ENCODE results near the gene DENND6B.

The DENND6B gene

DNA sequence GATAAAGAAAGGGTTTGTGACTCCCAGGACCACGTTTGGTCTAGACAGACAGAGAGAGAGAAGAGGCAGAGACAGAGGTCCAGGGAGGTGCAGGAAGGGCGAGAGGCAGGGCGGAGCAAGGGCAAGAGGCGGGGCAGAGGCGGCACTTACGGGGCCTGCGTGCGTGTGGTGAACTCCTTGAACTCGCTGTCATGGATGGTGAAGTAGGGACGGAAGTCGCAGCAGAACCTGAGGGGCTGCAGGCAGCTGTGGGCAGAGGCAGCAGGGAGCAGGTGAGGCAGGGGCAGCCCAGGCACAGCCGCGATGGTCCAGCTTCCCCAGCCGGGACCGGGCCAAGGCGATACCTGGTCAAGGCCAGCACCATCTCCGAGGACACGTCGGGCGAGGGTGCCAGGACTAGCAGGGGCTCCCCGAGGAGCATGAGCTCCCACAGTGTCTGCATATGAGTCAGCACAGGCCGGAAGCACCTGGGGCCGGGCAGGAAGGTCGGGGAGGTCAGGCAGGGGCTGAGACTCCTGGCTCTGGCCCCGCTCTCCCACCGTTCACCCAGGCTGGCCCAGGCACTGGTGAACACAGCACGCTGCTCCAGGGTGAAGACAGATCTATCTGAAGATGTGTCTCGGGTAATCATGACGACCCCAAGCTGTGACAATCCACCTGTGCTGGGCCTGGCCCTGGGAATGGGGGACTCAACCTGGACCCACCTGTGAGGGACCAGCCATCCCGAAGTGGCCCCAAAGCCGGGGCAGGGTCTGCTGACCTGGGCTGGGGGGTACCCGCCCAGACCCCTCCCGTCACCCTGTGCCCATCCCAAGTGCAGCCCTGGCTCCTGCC is 12.1 kb downstream of the DENND6B start:
- DNase-seq = peak; percentile 69

DNA sequence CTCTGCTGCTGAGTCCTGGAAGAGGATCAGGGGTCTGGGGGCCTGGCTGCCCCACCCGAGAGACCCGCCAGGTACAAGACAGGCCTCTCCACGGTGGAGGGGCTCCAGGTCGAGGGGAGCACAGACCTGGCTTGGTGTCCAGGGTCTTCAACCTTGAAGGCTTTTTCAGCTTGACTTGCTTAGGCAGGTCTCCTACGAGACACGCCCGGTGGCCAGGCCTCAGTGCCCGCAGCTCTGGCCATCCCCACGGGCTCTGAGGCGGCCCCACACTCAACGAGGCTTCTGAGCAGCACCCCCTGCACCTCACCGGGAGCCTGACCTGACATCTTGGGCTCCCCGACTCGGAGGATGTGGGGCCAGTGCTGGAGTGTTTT is 12.7 kb downstream of the DENND6B start:
- no peak for DNase-seq

DNA sequence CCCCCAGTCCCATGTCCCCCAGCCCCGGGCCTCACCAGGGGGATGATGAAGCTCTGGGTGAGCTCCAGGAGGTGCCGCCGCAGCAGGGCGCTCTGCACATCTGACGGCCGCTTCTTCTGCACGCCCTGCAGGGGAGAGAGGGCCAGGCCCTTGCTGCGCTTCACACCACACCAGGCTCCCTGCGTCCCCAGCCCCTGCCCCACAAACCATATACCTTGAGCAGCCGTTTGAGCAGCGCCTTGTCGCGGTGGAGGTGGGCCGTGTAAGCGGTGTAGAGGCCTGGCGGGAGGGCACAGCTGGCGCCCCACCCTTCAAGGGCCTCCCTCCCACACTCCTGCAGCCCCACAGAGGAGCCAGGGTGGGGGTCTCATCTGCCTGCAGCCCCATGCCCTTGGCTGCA is 13.2 kb downstream of the DENND6B start:
- no peak for DNase-seq

DNA sequence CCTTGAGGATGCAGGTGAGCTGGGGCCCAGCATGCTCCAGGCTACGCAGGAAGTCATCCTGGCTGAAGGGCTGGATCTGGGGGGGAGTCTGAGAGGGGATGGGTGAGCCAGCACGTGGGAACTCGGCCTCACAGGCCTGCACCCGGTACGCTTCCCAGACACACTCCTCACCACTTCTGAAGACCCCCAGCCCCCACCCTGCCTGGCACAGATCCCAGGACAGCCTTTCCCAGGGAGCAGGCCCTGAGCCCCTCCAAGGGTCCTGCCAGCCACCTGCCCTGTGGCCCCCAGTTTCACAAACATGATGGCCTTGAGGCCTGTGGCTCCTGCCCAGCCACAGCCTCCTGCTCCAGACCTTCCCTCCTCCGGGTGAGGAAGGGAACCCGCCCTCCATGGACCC is 13.8 kb downstream of the DENND6B start:
- no peak for DNase-seq

DNA sequence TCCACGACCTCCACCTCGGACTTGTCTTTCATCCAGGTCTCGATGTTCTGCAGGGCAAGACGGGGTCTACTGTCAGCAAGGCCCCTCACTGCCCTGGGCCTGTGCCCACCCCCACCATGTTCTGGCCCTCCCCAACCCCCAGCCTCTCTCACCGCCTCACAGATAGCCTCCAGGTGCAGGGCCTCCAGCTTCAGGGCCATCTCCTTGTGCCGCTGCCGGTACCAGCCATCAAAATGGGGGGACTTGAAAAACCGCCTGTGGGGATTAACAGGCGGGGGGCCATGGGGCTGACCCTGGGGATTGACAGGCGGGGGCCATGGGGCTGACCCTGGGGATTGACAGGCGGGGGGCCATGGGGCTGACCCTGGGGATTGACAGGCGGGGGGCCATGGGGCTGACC is 14.4 kb downstream of the DENND6B start:
- no peak for DNase-seq

DNA sequence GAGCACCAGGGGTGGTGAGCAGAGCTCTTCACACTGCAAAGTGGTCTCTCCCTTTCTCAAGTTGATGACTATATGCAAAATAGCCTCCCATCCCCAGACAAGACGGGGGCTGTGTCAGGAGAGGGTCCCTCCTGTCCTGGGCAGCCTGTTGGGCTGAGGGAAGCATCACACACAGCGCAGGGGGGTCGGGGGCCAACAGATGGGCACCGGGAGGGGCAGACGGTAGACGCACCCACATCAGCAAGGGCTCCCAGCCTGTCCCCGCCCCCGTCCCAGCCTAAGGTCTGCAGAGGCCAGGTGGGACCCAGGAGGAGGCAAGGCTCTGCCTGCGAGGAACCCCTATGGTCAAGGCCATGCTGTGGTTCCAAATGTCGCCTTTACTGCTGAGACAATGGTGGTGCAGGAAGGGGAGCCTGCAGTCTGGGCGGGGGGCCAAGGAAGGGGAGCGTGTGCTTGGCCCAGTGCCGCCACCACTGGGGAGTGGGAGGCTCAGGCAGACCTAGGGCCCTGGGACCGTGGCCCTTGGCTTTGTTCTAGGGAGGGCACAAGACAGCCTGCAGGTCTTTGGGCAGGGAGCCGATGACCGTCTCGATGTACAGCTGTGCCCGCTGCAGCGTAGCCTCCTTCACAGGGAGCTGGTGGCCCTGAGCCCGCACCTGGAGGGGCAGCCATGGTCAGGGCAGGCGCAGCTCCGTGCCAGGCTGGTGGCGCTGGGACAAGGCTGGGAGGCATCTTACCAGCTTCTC is 15.0 kb downstream of the DENND6B start:
- DNase-seq = no peak

DNA sequence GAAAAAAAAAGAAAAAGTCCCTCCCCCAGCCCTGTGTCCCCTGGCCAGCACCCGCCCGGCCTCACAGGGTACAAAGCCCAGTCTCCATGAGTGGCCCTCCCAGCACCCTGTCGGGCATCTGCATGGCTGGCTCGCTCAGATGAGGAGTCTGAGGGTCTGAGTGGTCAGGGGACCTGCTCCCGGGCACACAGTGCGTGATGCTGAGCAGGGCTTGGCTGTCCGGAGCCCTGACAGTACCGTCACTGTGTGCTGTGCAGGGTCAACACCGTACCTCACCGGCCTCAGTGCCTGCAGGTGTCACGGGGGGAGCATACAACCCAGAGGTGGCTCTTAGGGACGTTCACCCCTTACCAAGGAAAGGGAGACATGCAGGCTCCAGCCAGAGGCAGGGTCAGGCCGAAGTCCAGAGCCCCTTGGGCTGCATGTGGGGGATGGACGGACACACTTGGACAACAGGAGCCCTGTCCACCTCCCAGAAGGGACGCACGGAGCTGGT is 15.8 kb downstream of the DENND6B start:
- DNase-seq = no peak

DNA sequence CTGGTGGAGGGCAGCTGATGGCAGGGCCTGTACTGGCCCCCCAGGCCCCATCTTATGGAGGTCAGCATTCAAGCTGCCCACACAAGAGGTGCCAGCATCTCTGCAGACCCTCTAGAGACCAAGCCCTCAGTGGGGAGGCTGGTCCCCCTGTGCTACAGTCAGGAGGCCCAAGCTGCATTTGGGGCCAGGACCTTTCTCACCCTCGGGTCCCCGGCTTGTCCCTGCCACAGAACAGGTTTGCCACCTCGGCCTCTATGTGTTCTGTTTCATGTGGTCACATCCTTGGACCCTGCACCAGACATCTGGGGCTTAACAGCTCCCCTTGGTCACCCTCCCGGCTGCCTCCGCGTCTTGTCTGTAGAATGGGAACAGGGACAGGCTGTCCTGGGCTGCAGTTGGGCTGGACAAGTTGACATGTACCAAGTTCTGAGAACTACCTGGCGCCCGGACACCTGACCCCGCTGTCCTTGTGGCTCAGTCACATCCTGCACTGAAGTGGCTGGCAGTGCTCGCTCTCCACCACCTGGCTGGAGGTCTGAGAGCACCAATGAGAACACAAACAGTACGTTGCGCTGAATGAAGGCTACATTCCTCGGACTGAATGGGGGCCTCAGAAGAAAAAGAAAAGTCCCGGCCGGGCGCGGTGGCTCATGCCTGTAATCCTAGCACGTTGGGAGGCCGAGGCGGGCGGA is 16.6 kb downstream of the DENND6B start:
- DNase-seq = no peak

DNA sequence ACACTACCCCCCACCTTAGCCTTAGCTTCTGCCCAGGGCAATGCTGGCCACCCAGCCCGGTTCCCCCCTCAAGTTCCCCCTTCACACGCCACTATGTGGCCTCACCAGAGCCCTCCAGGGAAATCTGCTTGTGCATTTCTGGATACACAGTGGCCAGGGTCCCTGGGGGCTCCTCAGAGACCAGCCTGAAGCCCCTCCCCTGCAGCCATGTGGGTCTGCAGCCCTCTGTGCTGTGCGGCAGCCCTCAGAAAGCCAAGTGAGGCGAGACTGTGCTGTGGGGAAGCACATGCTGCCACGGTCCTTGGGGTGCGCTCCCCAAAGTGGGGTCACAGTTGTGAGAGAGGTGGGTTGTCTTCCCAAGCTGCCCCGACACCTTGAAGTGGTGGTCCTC is 17.2 kb downstream of the DENND6B start:
- no peak for DNase-seq

DNA sequence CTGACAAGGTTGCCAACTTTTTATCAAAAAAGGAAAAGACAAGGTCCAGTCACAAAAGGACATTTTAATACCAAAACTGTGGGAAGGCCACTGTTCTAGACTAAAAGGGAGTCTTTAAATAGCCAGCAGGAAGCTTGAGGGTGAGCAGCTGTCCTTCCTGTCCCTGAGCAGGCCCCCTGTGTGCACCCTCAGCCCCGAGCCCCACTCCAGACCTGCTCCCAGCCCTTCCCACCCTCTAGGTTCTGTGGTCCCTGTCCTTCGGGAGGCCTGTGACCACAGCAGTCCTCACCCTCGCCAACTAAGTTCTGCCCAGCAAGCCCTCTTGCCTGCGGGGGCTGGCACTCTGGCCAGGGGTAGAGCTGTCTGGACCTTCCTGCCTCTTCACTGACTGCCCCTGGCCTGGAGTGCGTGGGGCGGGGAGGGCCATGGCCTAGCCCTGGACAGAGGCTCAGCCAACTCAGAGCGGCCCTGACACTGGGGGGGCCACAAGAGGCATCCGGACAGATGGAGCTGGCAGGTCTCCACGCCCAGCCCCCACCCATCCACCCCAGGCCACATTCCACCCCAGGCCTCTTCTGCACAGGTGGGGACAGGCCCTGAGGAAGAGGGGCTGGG is 17.7 kb downstream of the DENND6B start:
- DNase-seq = peak; percentile 44

DNA sequence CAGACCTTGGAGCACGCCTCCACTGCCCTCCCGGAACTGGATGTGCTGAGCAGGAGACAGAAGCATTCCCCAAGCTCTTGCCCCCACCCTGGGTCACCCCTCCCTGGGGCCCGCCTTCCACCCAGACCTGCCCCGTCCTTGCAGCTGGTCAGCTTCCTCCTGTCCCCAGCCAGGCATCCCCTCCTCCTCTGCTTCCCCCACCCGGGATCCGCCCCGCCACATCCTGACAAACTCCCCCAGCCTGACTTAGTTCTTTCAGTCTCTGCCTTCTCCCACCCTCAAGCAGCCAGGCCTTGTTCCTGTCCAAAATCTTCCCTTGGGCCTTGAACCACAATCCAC is 18.2 kb downstream of the DENND6B start:
- DNase-seq = peak; percentile 76

DNA sequence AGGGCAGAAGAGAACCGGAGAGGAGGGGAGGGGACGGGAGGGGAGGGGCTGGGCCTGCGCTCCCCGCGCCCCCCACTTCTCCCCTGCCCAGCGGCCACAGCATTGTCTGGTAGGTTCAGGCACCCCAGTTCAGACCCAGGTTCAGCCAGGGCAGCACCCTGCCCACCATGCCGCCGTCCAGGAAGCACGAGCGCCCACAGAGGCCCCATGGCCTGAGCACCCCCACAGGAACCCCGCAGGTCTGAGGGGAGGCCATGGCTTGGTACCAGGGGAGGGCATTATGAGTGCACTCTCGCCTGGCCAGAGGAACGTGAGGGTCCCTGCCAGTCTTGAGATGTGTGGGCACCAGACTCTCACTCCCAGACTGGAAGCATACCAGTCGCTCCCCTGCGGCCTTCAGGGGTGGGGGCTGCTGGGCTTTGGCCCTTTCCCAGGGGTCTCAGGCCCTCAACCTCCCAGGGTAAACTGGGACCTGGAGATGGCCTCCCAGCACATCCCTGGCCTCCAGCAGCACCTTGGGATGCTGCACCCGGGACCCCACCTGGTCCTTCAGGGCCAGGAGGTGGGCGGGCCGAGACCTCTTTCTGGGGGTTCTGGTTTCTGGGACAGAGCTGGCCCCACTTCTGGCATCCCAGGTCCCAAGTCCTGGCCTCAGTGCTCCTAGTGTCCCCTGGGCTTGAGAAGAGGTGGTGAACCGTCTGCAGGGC is 18.8 kb downstream of the DENND6B start:
- no peak for DNase-seq

DNA sequence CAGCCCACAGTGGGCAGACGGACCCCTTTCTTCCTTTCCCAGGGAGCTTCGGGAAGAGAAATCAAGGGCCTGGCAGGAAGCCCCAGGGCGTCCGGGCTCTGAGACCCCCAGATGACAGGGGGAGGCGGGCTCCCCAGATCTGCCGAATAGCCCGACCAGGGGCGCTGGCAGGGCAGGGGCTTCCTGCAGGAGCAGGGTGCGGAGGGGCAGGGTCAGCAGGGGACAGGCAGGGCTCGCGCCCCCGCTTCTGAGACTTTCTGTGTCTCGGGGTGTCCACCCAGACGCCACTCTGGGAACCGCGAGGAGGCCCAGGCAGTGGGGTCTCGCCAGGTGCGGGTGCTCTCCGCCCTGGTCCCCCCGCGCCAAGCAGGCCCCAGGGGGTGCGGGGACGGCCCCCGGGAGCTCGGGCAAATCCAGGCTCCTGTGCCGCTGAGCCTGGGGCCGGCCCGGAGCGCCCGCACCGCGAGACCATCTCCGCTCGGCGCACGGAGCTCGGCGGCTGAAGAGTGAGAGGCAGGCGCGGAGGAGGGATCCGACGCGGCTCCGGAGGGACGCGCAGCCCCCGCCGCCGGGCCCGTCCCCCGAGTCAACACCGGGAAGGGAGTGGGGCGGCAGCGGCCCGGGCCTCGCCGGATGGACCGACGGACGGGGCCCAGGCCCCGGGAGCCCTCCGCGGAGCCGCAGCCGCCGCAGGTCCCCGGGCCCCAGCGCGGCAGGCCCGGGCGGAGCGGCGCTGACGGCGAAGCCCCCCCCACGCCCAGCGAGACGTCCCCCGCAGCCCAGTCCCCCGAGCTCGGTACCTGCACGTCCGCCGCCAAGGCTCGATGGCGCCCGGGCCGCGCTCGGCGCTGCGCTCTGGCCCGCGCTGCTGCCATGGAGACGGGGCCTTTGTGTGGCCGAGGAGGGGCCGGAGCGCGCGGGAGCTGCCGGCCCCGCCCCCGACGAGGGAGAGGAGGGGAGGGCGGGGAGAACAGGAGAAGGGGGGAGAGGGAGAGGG is 19.8 kb downstream of the DENND6B start, which contains the start of gene PLXNB2:
PLXNB2 (minus strand) TSS at position 894 of the 997 bp plus-strand sequence. CDS start 17,062 bp downstream, outside the sequence.
- peak; percentile 74 for DNase-seq

DNA sequence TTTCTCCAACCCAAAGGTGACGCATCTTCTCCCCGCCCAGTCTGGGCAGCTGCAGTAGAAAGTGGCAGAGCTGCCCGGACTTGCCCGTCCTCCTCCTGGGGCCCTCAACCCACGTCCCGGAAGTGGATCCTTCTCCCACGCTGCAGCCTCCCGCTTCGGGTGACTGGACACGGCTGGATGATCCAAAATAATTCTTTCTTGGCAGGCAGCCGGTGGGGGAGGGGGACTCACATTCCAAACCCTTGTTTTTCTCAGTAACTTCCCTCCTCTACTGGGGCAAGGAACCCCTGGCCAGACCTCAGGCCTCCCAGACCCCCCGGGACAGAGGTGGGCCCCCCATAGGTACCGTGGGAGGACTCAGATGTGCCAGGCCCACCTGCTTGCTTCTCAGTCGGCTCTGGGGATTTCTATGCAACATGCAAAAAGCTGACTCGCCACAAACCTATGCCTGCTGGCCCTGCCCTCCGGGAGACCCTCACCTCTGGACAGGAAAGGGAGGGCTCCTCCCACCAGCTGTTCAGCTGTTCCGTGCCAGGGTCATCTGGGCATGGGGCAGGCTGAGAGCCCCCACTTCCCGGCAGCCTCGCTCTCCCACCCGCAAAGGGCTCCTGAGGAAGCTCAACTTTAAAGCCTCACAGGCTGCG is 20.8 kb downstream of the DENND6B start:
- peak; percentile 70 for DNase-seq

DNA sequence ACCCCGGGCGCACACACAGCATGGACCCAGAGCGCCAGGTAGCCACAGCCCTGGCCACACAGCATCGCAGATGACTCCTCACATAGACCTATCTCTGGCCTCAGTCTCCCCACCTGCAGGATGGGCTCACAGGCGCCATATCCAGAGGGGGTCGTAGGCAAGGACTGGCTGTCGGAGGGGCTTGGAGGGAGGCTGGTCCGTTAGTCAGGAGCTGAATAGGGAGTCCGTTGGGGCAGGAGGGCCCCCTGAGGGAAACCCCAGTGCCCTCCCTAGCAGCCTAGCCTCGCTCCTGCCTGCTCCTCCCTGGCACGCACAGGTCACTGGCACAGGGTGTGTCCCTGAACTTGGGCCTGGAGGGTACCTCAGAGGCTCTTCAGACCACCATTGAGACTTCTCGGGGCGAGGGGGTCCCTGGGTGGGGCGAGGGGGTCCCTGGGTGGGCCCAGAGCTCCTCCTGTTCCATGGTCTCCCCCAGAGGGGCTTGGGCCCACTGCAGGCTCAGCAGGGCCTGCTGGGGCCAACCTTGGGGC is 21.4 kb downstream of the DENND6B start:
- no peak for DNase-seq

DNA sequence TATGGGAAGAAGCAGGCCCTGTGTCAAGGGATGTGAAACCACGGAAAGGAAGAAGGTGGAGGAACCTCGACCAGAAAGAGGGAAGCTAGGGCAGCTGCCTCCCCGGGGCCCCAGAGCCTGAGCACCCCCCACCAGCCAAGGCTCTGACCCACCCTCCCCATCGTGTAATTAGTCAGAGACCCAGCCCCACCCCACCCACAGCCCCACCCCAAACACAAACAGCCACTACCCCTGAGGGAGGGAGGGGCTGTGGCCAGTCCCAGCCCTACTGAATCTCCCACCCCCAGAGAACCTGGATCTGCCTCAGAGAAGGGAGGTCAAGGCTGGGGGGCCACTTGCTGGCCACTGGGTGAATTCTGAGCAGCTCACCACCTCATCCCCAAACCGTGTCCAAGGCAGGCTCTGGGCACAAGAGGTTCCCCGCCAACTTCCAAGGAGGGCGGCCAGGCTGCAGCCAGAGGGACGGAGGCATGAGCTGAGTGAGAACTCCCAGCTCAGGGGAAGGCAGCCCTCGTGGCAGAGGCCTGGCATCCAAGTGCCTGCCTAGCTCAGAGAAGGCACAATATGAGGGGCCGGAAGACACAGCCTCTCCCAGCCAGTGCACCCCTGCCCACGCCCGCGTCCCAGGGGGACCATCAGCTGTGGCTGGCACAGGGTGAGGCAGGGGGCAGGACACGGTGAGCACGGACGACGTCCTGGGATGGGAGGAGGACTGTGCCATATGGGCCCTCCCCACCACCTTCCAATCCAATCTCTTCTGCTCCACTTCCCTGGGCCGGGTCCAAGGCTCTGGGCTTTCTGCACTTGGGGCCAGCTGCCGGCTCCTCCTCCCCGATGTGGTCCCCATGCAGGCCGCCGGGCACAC is 22.1 kb downstream of the DENND6B start:
- peak; percentile 61 for DNase-seq

DNA sequence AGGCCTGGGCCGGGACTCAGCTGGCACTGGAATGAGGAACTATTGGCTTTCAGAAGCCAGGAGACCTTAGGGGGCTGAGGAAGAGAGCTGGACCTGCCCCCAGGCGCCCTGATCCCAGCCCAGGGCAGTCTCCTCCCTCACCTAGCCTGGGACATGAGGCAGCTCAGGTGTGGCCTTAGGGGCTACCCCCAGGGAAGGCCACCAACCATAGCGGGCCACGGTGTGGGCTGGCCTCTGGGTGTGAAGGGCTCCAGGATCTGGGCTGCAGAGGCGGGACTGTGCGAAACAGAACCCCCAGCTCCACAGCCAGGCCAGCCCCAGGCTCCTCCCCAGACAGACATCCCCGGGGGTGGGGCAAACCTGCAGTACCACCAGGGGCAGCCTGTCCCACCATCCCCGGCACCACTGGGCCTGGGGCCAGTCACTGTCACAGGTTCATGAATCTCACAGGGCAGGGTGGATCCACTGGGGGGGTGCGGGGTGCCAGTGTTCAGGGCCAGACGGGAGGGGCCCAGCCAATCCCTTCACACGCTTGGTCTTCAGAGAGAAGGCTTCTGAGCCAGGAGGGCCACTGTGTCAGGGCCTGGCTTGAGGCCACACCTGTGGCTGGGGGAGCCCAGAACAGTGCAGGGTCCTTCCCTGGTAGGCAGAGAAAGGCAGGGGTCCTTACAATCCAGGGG is 22.8 kb downstream of the DENND6B start:
- peak; percentile 30 for DNase-seq

DNA sequence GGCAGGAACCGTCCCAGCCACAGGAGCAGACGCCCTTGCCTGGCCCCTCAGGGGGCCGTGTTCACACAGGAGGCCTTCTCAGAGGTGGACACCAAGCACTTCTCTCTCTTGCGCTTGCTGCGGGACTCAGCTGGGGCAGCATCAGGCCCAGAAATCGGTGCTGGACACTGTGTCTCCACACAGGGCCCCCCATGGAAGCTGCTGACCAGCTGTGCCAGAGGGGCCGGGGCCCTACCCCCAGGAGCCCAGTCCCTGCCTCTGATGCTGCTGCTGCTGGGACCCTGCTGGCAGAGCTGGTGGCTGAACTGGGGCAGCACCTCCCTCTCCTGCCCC is 23.3 kb downstream of the DENND6B start:
- DNase-seq = no peak

DNA sequence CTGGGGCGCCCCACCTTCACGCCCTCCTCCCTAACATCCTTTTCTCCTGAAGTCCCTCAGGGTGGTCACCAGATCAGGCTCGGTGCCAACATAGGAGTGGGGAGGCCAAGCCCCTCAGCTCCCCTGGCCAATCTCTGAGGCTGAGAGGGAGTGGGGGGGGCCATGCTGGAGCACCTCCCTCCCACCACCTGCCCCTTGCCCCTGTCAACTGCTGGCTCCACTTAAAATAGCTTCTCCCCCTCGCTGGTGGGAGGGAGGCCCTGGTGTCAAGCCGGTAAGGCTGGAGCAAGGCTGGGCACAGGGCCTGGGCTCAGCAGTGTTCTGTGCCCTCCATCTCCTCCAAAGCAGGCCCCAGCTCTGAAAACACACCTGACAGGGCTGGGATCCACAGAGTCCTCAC is 24.2 kb downstream of the DENND6B start:
- no peak for DNase-seq

Measured in GDM1 (cell line).